Measurements from ENCODE around the gene APOL3.
"Not testable (repeated sequence)": the region's sequence is repeated elsewhere in the genome, so short reads cannot be mapped to it uniquely, and the experiment has no call there.

APOL3 gene

GRCh38 chr22:36153501-36154422 is 6.8 kb downstream of the APOL3 start:
- no peak overlapping the region for H3K4me3 ChIP-seq (ENCODE audit: low read depth, low read length)
- in situ Hi-C loops (cut with HindIII; ENCODE audit: low sequenced_read_pairs): no loop called here
- TF ChIP-seq CTCF (IDR thresholded peaks at IDR 0.05; ENCODE audit: low read depth, low read length, missing control alignments): no peak
- no peak for DNase-seq (ENCODE audit: low read depth)

GRCh38 chr22:36152821-36153220 is 7.7 kb downstream of the APOL3 start:
- H3K4me3 ChIP-seq (ENCODE audit: low read depth, low read length); in situ Hi-C loops (cut with HindIII; ENCODE audit: low sequenced_read_pairs); DNase-seq (ENCODE audit: low read depth): not testable (repeated sequence)

- in situ Hi-C loops (cut with HindIII; ENCODE audit: low sequenced_read_pairs): no loop called here
- DNase-seq (ENCODE audit: low read depth): no peak
- no peak overlapping the region for H3K4me3 ChIP-seq (ENCODE audit: low read depth, low read length)
- no peak for TF ChIP-seq CTCF (IDR thresholded peaks at IDR 0.05; ENCODE audit: low read depth, low read length, missing control alignments)
Observed at GRCh38 chr22:36152088-36152487, 8.5 kb downstream of the APOL3 start.

GRCh38 chr22:36151006-36151595 is 9.5 kb downstream of the APOL3 start:
- in situ Hi-C loops (cut with HindIII; ENCODE audit: low sequenced_read_pairs): no loop called here
- DNase-seq (ENCODE audit: low read depth): no peak
- H3K4me3 ChIP-seq (ENCODE audit: low read depth, low read length): no peak overlapping the region
- TF ChIP-seq CTCF (IDR thresholded peaks at IDR 0.05; ENCODE audit: low read depth, low read length, missing control alignments): no peak

GRCh38 chr22:36149441-36149840 is 11.1 kb downstream of the APOL3 start:
- in situ Hi-C loops (cut with HindIII; ENCODE audit: low sequenced_read_pairs): no loop called here
- H3K4me3 ChIP-seq (ENCODE audit: low read depth, low read length): no peak overlapping the region
- no peak for TF ChIP-seq CTCF (IDR thresholded peaks at IDR 0.05; ENCODE audit: low read depth, low read length, missing control alignments)
- no peak for DNase-seq (ENCODE audit: low read depth)

- no peak for DNase-seq (ENCODE audit: low read depth)
- in situ Hi-C loops (cut with HindIII; ENCODE audit: low sequenced_read_pairs): no loop called here
- H3K4me3 ChIP-seq (ENCODE audit: low read depth, low read length): no peak overlapping the region
- TF ChIP-seq CTCF (IDR thresholded peaks at IDR 0.05; ENCODE audit: low read depth, low read length, missing control alignments): no peak
Observed at GRCh38 chr22:36148411-36148810, 12.1 kb downstream of the APOL3 start.

GRCh38 chr22:36147196-36147791 is 13.3 kb downstream of the APOL3 start:
- no peak overlapping the region for H3K4me3 ChIP-seq (ENCODE audit: low read depth, low read length)
- TF ChIP-seq CTCF (IDR thresholded peaks at IDR 0.05; ENCODE audit: low read depth, low read length, missing control alignments): no peak
- no peak for DNase-seq (ENCODE audit: low read depth)
- in situ Hi-C loops (cut with HindIII; ENCODE audit: low sequenced_read_pairs): no loop called here

Data from astrocyte of the cerebellum (primary cell).